Panc1 (cell line): ENCODE data around the gene PISD. TPM values are rescaled to one million over a fixed set of nuclear protein-coding genes. Genes with fewer than 3 reads are reported as not detected.

Source experiments
- ATAC-seq: fragments of 200-7000 bp; cut with Tn5 transposase; 2 replicates; pipeline ENCODE4 v1.9.1; 2020; ENCODE audit warnings: mild to moderate bottlenecking, moderate library complexity
- BruUV-seq: library from RNA; stranded (reverse); fragments of 400-500 nt; replicated peaks from 2 replicates; lab custom pipeline; 2021; lab: Mats Ljungman, UMichigan
- CTCF ChIA-PET: fragments of 300-600 bp; sonication (Branson Sonifier 250); formaldehyde crosslinking; loops from one replicate; lab custom pipeline; 2022; ENCODE audit warnings: antibody characterized with exemption; lab: Charles Lee
- POLR2A ChIA-PET: fragments of 300-600 bp; sonication (Branson Sonifier 250); formaldehyde crosslinking; loops from one replicate; lab custom pipeline; 2022; ENCODE audit warnings: antibody characterized with exemption; lab: Charles Lee
- DNase-seq: peaks from one replicate; pipeline ENCODE4 v3.0.0-alpha.2; 2010; ENCODE audit warnings: low read depth, low spot score
- H3K27ac ChIP-seq: 2 replicates; pipeline ENCODE4 v1.5.1; 2011; ENCODE audit warnings: mild to moderate bottlenecking, low read length, inconsistent platforms
- H3K27me3 ChIP-seq: fragments of 200-500 bp; sonication (Bioruptor generic); 2 replicates; pipeline ENCODE4 v1.6.0; 2014; ENCODE audit warnings: low read length, inconsistent platforms; ENCODE audit not compliant: control insufficient read depth, insufficient read depth
- H3K36me3 ChIP-seq: fragments of 200-500 bp; sonication (Bioruptor generic); 2 replicates; pipeline ENCODE4 v1.5.1; 2014; ENCODE audit warnings: inconsistent platforms, mild to moderate bottlenecking, low read length, moderate library complexity; ENCODE audit not compliant: control insufficient read depth, insufficient read depth
- H3K4me1 ChIP-seq: 2 replicates; pipeline ENCODE4 v1.5.1; 2011; ENCODE audit warnings: inconsistent platforms, mild to moderate bottlenecking, low read length, moderate library complexity; ENCODE audit not compliant: control insufficient read depth, insufficient read depth
- H3K4me3 ChIP-seq, 2 experiments: 2 replicates each; pipeline ENCODE4 v1.5.1; 2011 to 2012; ENCODE audit warnings: low read depth in 2 of 2, low read length in 2 of 2, mild to moderate bottlenecking in 2 of 2, inconsistent platforms in 1 of 2, moderate library complexity in 1 of 2
- H3K9me3 ChIP-seq: fragments of 200-500 bp; sonication (Bioruptor generic); 2 replicates; pipeline ENCODE4 v1.5.1; 2014; ENCODE audit warnings: low read depth, mild to moderate bottlenecking, inconsistent platforms, low read length, moderate library complexity; ENCODE audit not compliant: control insufficient read depth, insufficient read depth
- POLR2AphosphoS5 ChIP-seq: IDR thresholded peaks from 2 replicates; pipeline ENCODE4 v1.6.1; 2012; ENCODE audit warnings: mild to moderate bottlenecking, low read depth, low read length, moderate library complexity
- SIN3A ChIP-seq: IDR thresholded peaks from 2 replicates; pipeline ENCODE4 v1.6.1; 2012; ENCODE audit warnings: low read depth, mild to moderate bottlenecking, low read length, moderate library complexity, borderline replicate concordance; ENCODE audit not compliant: insufficient read depth
- TCF7L2 ChIP-seq: IDR thresholded peaks from 2 replicates; pipeline ENCODE4 v1.6.1; 2011; ENCODE audit warnings: mild to moderate bottlenecking, low read depth, low read length, inconsistent platforms
- in situ Hi-C: cut with HindIII; loops from 2 replicates; pipeline ENCODE4 v1.10.0; 2016; ENCODE audit warnings: low sequenced_read_pairs, low pct_unique_long_range_greater_than_20kb
- intact Hi-C: fragments of 100-400 bp; cut with micrococcal nuclease; formaldehyde crosslinking; loops from one replicate; pipeline ENCODE4 v1.10.0; 2022; ENCODE audit not compliant: unreplicated experiment
- total RNA-seq: library from RNA; stranded (reverse); gene quantifications from one replicate; pipeline ENCODE4 v1.2.1, GENCODE V29; 2021; ENCODE audit not compliant: unreplicated experiment
- TF ChIP-seq, protein P1 (sequence below): fragments of 450-650 bp; IDR thresholded peaks from 2 replicates; pipeline ENCODE4 v1.5.1; 2017; ENCODE audit warnings: mild to moderate bottlenecking
- TF ChIP-seq, protein P2 (sequence below), 2 experiments: IDR thresholded peaks; 2 replicates each; pipeline ENCODE4 v1.6.1; 2011 to 2012; ENCODE audit warnings: low read depth in 2 of 2, control low read depth in 1 of 2, low read length in 1 of 2, mild to moderate bottlenecking in 1 of 2, moderate library complexity in 1 of 2; ENCODE audit not compliant: insufficient read depth in 1 of 2

The PISD gene
- total RNA-seq, 1 experiment from 2014 or later: 33.8 TPM

- in situ Hi-C loops: no loop called here
- Histone ChIP-seq H3K9me3 (no peaks in the 10 kb centered on the region), H3K27ac (no peak overlapping the region), H3K36me3 (no peaks in the 10 kb centered on the region), H3K27me3 (no peaks in the 10 kb centered on the region), H3K4me3 (no peak overlapping the region), H3K4me1 (peaks cover under 1% of the 10 kb centered on the region; the same call in 1 of the 2 replicates)
- ChIA-PET POLR2A (no interaction called here), CTCF (no interaction called here)
- DNase-seq (no peak), ATAC-seq (no peak)
- BruUV-seq: no TSS peak
- TF ChIP-seq, protein P1, sequence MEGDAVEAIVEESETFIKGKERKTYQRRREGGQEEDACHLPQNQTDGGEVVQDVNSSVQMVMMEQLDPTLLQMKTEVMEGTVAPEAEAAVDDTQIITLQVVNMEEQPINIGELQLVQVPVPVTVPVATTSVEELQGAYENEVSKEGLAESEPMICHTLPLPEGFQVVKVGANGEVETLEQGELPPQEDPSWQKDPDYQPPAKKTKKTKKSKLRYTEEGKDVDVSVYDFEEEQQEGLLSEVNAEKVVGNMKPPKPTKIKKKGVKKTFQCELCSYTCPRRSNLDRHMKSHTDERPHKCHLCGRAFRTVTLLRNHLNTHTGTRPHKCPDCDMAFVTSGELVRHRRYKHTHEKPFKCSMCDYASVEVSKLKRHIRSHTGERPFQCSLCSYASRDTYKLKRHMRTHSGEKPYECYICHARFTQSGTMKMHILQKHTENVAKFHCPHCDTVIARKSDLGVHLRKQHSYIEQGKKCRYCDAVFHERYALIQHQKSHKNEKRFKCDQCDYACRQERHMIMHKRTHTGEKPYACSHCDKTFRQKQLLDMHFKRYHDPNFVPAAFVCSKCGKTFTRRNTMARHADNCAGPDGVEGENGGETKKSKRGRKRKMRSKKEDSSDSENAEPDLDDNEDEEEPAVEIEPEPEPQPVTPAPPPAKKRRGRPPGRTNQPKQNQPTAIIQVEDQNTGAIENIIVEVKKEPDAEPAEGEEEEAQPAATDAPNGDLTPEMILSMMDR: no peak
- TF ChIP-seq POLR2AphosphoS5 (no peak), TCF7L2 (no peak), SIN3A (no peak)
- TF ChIP-seq, protein P2, sequence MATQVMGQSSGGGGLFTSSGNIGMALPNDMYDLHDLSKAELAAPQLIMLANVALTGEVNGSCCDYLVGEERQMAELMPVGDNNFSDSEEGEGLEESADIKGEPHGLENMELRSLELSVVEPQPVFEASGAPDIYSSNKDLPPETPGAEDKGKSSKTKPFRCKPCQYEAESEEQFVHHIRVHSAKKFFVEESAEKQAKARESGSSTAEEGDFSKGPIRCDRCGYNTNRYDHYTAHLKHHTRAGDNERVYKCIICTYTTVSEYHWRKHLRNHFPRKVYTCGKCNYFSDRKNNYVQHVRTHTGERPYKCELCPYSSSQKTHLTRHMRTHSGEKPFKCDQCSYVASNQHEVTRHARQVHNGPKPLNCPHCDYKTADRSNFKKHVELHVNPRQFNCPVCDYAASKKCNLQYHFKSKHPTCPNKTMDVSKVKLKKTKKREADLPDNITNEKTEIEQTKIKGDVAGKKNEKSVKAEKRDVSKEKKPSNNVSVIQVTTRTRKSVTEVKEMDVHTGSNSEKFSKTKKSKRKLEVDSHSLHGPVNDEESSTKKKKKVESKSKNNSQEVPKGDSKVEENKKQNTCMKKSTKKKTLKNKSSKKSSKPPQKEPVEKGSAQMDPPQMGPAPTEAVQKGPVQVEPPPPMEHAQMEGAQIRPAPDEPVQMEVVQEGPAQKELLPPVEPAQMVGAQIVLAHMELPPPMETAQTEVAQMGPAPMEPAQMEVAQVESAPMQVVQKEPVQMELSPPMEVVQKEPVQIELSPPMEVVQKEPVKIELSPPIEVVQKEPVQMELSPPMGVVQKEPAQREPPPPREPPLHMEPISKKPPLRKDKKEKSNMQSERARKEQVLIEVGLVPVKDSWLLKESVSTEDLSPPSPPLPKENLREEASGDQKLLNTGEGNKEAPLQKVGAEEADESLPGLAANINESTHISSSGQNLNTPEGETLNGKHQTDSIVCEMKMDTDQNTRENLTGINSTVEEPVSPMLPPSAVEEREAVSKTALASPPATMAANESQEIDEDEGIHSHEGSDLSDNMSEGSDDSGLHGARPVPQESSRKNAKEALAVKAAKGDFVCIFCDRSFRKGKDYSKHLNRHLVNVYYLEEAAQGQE (IDR thresholded peaks at IDR 0.05; ENCODE audit: insufficient read depth in 1 of 2, low read depth in 2 of 2, low read length in 1 of 2): no peak
- intact Hi-C loops: no loop called here
Observed at GRCh38 chr22:31619611-31620300, 42.3 kb downstream of the PISD start.

DNA sequence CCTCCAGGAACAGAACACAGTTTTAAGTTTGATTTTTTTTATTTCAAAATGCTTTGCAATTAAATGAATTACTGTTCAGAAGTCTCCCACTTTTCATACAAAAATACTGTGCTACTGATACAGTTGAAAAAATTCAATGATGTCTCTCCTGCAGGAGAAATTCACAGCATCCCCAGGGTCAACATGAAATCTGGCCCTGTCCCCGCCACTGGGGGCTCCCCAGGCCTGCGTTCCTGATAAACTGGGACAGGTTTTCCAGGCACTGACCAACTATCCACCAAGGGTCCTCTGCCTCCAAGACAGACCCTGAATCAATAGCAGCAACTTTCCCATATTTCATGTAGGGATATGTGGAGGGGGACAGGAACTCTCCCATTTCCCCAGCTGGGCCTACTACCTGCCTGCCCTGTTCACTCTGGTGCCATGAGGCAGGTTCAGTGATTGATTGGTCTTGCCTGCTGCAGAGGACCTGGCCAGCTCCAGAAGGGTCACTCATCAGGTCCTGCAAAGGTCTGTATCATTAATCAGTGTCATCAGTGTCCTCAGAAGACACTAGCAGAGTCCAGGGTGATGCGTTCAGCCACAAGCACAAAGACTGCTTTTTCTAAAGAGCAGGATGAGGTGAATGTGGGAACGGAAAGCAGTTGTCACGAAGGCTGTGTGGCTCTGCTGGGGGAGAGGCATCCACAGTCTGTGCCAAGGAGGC is 43.4 kb downstream of the PISD start:
- ATAC-seq (no peak), DNase-seq (no peak)
- POLR2A ChIA-PET: no interaction called here
- no peak overlapping the region; the same call in 1 of the 2 replicates for H3K27ac ChIP-seq
- no peaks in the 10 kb centered on the region for H3K27me3 ChIP-seq
- H3K9me3 ChIP-seq: no peaks in the 10 kb centered on the region
- H3K4me1 ChIP-seq: no peaks in the 10 kb centered on the region
- TF ChIP-seq POLR2AphosphoS5 (no peak), TCF7L2 (no peak), SIN3A (no peak)
- TF ChIP-seq, protein P2 (IDR thresholded peaks at IDR 0.05; ENCODE audit: insufficient read depth in 1 of 2, low read depth in 2 of 2, low read length in 1 of 2): no peak
- TF ChIP-seq, protein P1: no peak
- BruUV-seq: no TSS peak
- no peaks in the 10 kb centered on the region for H3K36me3 ChIP-seq
- H3K4me3 ChIP-seq: no peak overlapping the region
- CTCF ChIA-PET: interaction anchor here (0.6 kb wide), 1 partner anchor 11 kb away, joined by 3 read pairs; no protein-coding TSS in a partner anchor
- in situ Hi-C loops: no loop called here
- intact Hi-C loops: no loop called here
